SU-DHL-6 (cell line): Measurements from ENCODE around the gene IMPDH1.

ENCODE experiments used
- H2AFZ ChIP-seq: fragments of 200-600 bp; sonication (generic); 2 replicates; pipeline ENCODE4 v1.6.1; 2014; ENCODE audit warnings: low read depth, mild to moderate bottlenecking, moderate library complexity, mixed read lengths, antibody characterized with exemption, low read length; ENCODE audit not compliant: severe bottlenecking
- H3F3A ChIP-seq: fragments of 200-600 bp; shearing (Covaris generic); 2 replicates; pipeline ENCODE4 v1.6.0; 2016; ENCODE audit warnings: antibody characterized with exemption, mild to moderate bottlenecking; ENCODE audit not compliant: insufficient read depth
- H3K27ac ChIP-seq: fragments of 200-600 bp; sonication (generic); 2 replicates; pipeline ENCODE4 v1.5.1; 2016; ENCODE audit warnings: low read depth, mild to moderate bottlenecking, low read length, moderate library complexity, mixed read lengths
- H3K27me3 ChIP-seq: fragments of 200-600 bp; sonication (generic), shearing (Covaris generic); 2 replicates; pipeline ENCODE4 v1.6.0; 2014; ENCODE audit warnings: mild to moderate bottlenecking, low read length
- H3K36me3 ChIP-seq: fragments of 200-600 bp; sonication (generic); 2 replicates; pipeline ENCODE4 v1.6.1; 2014; ENCODE audit warnings: mild to moderate bottlenecking, low read length, mixed read lengths
- H3K4me2 ChIP-seq: fragments of 300-600, 200-600 bp; shearing (Covaris generic), sonication (generic); 2 replicates; pipeline ENCODE4 v1.6.0; 2014; ENCODE audit warnings: low read length, low read depth, mild to moderate bottlenecking; ENCODE audit not compliant: poor library complexity, severe bottlenecking
- H3K4me3 ChIP-seq: fragments of 200-600 bp; sonication (generic); 2 replicates; pipeline ENCODE4 v1.5.1; 2014; ENCODE audit warnings: antibody characterized with exemption, low read length, mild to moderate bottlenecking, mixed read lengths; ENCODE audit not compliant: insufficient read depth, poor library complexity, severe bottlenecking
- H3K79me2 ChIP-seq: fragments of 200-600 bp; sonication (generic); 2 replicates; pipeline ENCODE4 v1.6.1; 2014; ENCODE audit warnings: mild to moderate bottlenecking, low read length, moderate library complexity; ENCODE audit not compliant: insufficient read depth
- H3K9ac ChIP-seq: fragments of 200-600 bp; sonication (generic); 2 replicates; pipeline ENCODE4 v1.7.0; 2014; ENCODE audit warnings: mild to moderate bottlenecking, low read length
- H3K9me2 ChIP-seq: fragments of 200-600 bp; sonication (generic); replicated peaks from 2 replicates; pipeline ENCODE4 v1.6.1; 2014; ENCODE audit warnings: low read length; ENCODE audit not compliant: insufficient read depth
- H3K9me3 ChIP-seq: fragments of 200-600 bp; sonication (generic); 2 replicates; pipeline ENCODE4 v1.6.1; 2014; ENCODE audit warnings: low read length, mixed read lengths; ENCODE audit not compliant: insufficient read depth
- H4K20me1 ChIP-seq: fragments of 200-600 bp; sonication (generic); 2 replicates; pipeline ENCODE4 v1.6.1; 2014; ENCODE audit warnings: low read depth, mild to moderate bottlenecking, antibody characterized with exemption, low read length, moderate library complexity, mixed read lengths
- CTCF ChIP-seq: fragments of 200-600 bp; sonication (generic); IDR thresholded peaks from one replicate; pipeline ENCODE4 v1.5.1; 2017; ENCODE audit warnings: antibody characterized with exemption, mild to moderate bottlenecking, low read length, moderate library complexity; ENCODE audit not compliant: insufficient read depth, poor library complexity, severe bottlenecking
- EZH2phosphoT487 ChIP-seq: fragments of 200-600 bp; sonication (generic), shearing (Covaris generic); conservative IDR thresholded peaks from 2 replicates; pipeline ENCODE4 v1.6.1; 2018; ENCODE audit warnings: mild to moderate bottlenecking, antibody characterized with exemption, low read length, moderate library complexity, mixed read lengths

IMPDH1 gene

GRCh38 chr7:128427289-128427891 lies 17.6 kb upstream of the IMPDH1 start:
- H3K4me2 ChIP-seq, result no peak overlapping the region
- no peak overlapping the region for H2AFZ ChIP-seq

GRCh38 chr7:128425850-128426249 lies 16.1 kb upstream of the IMPDH1 start:
- Histone ChIP-seq H4K20me1 (no peaks in the 10 kb centered on the region), H3K27me3 (no peaks in the 10 kb centered on the region), H3K4me2 (no peak overlapping the region), H3K27ac (no peak overlapping the region), H3K9ac (no peak overlapping the region), H3K9me3 (no peaks in the 10 kb centered on the region), H3K36me3 (no peaks in the 10 kb centered on the region), H3K79me2 (no peaks in the 10 kb centered on the region), H3K4me3 (no peak overlapping the region), H2AFZ (no peak overlapping the region), H3F3A (no peaks in the 10 kb centered on the region), H3K9me2 (no peaks in the 10 kb centered on the region)
- TF ChIP-seq EZH2phosphoT487 (no peak), CTCF (peak; percentile 67)

More at GRCh38 chr7:128427289-128427891, 17.6 kb upstream of the IMPDH1 start:
- Histone ChIP-seq H3K9me3 (no peaks in the 10 kb centered on the region), H3F3A (no peaks in the 10 kb centered on the region), H3K79me2 (no peaks in the 10 kb centered on the region), H3K27me3 (no peaks in the 10 kb centered on the region), H4K20me1 (no peaks in the 10 kb centered on the region), H3K27ac (no peak overlapping the region), H3K9ac (no peak overlapping the region), H3K9me2 (no peaks in the 10 kb centered on the region), H3K36me3 (no peaks in the 10 kb centered on the region), H3K4me3 (no peak overlapping the region)
- TF ChIP-seq EZH2phosphoT487, result no peak
- peak; percentile 57 for TF ChIP-seq CTCF

GRCh38 chr7:128424686-128425275 lies 15.0 kb upstream of the IMPDH1 start:
- H3K4me2 ChIP-seq, result no peak overlapping the region
- no peaks in the 10 kb centered on the region for H3K36me3 ChIP-seq
- H4K20me1 ChIP-seq, result no peaks in the 10 kb centered on the region
- H3K9me2 ChIP-seq, result no peaks in the 10 kb centered on the region
- H3K9ac ChIP-seq, result no peak overlapping the region
- H3K27ac ChIP-seq, result no peak overlapping the region
- H3K9me3 ChIP-seq, result no peaks in the 10 kb centered on the region
- H3K27me3 ChIP-seq, result no peaks in the 10 kb centered on the region
- no peak overlapping the region for H2AFZ ChIP-seq
- no peaks in the 10 kb centered on the region for H3F3A ChIP-seq
- H3K79me2 ChIP-seq, result no peaks in the 10 kb centered on the region
- TF ChIP-seq CTCF (no peak), EZH2phosphoT487 (no peak)
- no peak overlapping the region for H3K4me3 ChIP-seq
